Right ventricle myocardium superior (tissue), 1 donor: ENCODE results near the gene POT1. TPM values are rescaled to one million over a fixed set of nuclear protein-coding genes. Genes with fewer than 3 reads are reported as not detected.

ENCODE experiments used
- ATAC-seq: fragments of 200-7000 bp; cut with Tn5 transposase; one replicate; pipeline ENCODE4 v1.9.1; 2020; ENCODE audit warnings: mild to moderate bottlenecking; ENCODE audit not compliant: poor library complexity
- DNase-seq: peaks from one replicate; pipeline ENCODE4 v3.0.0-alpha.2; 2020
- intact Hi-C: fragments of 100-400 bp; cut with DNase I; formaldehyde crosslinking; loops from one replicate; pipeline ENCODE4 v1.11.2; 2022
- total RNA-seq: library from RNA; stranded (reverse); fragmentation: NEBNext Ultra II Directional; extraction: Animal tissue kit (Norgen Biotek cat#: 25700); gene quantifications from one replicate; pipeline ENCODE4 v1.2.1, GENCODE V29; 2021
- donor health status: DM: no; HTN: yes; CAD: no; lungs with severe emphysema.

Gene POT1
- total RNA-seq, 1 donor from 2014 or later = 13.4 TPM

DNA sequence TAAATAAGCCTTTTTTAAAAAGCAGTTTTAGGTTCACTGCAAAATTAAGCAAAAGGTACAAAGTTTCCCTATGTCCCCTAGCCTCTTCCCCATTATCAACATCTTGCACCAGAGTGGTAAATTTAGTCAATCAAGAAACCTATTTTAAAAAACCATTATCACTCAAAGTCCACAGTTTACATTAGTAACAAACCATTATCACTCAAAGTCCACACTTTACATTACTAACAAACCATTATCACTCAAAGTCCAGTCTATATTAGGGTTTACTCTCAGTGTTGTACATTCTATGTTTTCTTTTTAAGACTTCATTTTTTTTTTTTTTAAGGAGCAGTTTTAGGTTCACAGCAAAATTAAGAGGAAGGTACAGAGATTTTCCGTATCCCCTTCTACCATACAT, 89.9 kb downstream of the POT1 start:
- intact Hi-C loops = no loop called here
- no peak for DNase-seq
- no peak for ATAC-seq

GRCh38 chr7:124836173-124836572, 93.5 kb downstream of the POT1 start:
- intact Hi-C loops = no loop called here
- ATAC-seq = no peak
- DNase-seq = no peak

DNA sequence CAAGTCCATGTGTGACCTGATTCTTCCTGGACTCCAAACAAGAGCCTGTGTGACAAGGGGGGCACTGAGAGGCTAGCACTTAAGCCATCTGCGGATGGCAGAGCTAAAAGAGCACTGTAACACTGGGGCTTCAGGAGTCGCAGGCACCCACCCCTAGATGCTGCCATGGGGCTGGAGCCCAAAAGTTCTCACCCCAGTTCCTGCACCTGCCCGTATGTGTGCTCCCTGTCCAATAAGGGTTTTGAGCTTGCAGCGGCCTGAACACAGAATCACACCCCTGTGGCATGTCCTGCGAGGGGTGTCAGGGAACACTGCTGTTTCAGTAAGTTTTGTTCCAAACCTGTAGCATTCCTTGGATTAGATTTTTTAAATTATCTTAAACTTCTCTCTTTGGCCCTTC, 110.8 kb downstream of the POT1 start:
- ATAC-seq (no peak), DNase-seq (no peak)

GRCh38 chr7:124813994-124814798, 115.4 kb downstream of the POT1 start:
- ATAC-seq = no peak
- intact Hi-C loops = no loop called here
- no peak for DNase-seq

More for the DNA sequence above, 110.8 kb downstream of the POT1 start:
- intact Hi-C loops = no loop called here

DNA sequence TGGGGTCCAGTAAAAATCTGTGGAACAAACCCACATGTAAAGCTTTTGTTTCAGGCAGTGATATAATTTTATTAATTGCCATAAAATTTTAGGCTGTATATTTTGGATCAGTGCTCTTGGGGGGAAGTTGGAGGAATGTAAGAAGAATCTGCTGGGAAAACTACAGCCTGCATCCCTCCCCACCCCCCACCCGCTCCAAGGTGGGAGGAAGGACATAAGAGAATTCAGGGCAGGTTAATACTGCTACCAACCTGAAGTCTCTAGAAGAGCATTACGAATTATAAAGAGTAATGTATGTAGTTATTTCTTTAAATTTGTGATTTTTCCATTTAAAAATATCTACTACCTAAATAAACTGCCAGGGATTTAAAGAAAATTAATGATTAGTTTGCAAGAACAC, 116.9 kb downstream of the POT1 start:
- intact Hi-C loops = no loop called here
- no peak for DNase-seq
- ATAC-seq = no peak

DNA sequence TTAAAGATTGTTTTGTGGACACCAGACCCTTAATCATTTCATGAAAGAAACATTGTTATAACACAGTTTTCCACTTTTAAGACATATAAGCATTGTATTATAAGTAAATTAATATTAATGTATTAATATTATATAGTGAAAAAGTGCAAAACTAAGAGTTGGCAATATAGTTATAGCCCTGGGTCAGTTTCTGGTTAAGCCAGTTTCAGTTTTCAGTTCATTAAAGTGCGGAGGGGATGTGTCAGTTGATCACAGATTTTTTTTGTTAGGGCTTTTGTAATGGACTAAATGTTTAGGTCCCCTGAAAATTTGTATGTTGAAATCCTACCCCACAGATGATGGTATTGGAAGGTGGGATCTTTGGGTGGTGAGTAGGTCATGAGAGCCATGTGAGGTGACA, 118.3 kb downstream of the POT1 start:
- DNase-seq (no peak), ATAC-seq (no peak)
- intact Hi-C loops = no loop called here

- intact Hi-C loops = no loop called here
- DNase-seq (no peak), ATAC-seq (no peak)
Measured at GRCh38 chr7:124810605-124811004, 119.0 kb downstream of the POT1 start.

GRCh38 chr7:124808206-124808605, 121.4 kb downstream of the POT1 start:
- DNase-seq (no peak), ATAC-seq (no peak)
- intact Hi-C loops = no loop called here

GRCh38 chr7:124801330-124801895, 128.2 kb downstream of the POT1 start:
- ATAC-seq (no peak), DNase-seq (no peak)
- intact Hi-C loops = no loop called here

- intact Hi-C loops = no loop called here
- ATAC-seq (no peak), DNase-seq (no peak)
Measured at GRCh38 chr7:124800386-124800785, 129.2 kb downstream of the POT1 start.

- DNase-seq (no peak), ATAC-seq (no peak)
- intact Hi-C loops = no loop called here
Measured at GRCh38 chr7:124799448-124799847, 130.2 kb downstream of the POT1 start.

DNA sequence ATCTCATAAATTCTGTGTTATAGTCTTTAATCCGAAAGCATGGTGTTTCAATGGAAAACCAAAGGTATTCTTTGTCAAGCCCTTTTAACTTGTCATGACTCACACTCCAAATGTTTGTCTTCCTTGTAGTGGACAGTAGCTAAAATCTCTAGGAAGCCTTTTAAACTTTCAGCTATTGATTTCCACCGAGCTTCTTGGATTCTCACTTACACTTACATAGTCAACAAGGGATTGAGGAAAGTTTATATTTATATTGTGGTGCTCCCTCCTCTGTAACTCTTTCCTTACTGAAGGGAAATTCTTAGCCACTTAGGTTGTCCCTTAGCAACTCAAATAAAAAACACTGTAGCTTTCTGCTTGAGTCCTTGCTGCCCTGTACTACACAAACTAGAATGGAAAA, 132.9 kb downstream of the POT1 start:
- intact Hi-C loops = no loop called here
- ATAC-seq = no peak
- DNase-seq = no peak

DNA sequence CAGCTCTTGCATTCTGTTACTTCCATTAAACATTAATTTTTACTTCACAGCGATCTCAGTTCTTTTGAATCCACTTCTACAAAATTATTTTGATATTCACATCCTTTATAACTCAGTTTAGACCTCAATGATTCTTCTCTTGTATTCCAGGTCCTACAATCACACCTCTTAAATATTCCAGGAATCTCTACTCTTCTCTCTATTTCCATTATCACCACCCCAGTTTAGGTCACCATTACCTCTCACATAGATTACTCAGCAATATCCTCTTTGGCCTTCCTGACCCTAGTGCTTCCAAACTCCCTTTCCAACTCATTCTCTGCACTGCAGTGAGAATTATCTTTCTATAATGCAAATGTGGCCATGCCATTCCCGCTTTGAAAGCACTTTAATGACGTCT, 136.9 kb downstream of the POT1 start:
- no peak for DNase-seq
- intact Hi-C loops = no loop called here
- no peak for ATAC-seq

DNA sequence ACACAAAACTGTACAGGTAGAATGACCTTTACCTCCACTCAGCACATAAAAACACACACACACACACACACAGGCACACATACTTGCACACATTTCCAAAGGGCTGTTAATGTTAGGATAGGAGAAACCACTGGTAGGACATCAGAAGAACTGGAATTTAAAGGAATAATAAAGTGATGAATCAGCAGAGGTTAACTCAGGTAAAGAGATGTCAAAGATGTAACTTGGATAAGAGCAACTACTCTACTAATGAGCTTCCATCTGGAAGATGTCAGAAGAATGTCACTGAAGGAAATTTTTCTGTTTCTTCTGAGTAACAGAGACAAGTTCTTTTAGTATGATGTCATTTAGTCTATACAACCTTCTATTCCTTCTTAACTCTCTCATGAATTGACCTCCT, 137.6 kb downstream of the POT1 start:
- intact Hi-C loops = no loop called here
- ATAC-seq (no peak), DNase-seq (no peak)

DNA sequence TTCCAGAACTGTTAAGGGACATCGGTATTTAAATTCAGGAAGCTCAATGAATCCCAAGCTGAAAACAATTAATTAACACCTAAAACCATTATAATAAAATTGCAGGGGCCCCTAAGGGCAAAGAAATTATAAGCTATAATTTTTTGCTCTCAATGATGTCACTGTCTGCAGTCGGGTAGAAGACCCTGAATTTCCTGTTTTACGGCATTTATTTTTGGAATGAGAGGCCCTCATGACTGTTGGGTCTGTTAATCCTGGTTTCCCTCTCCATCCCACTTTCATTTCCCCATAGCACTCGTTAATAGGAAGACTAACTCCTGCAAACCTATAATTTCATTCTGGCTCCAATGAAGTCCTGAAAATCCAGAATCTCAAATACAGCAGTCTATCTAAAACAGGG, 138.2 kb downstream of the POT1 start:
- ATAC-seq = no peak
- intact Hi-C loops = no loop called here
- no peak for DNase-seq

GRCh38 chr7:124790645-124791044, 139.0 kb downstream of the POT1 start:
- DNase-seq (no peak), ATAC-seq (no peak)
- intact Hi-C loops = no loop called here

DNA sequence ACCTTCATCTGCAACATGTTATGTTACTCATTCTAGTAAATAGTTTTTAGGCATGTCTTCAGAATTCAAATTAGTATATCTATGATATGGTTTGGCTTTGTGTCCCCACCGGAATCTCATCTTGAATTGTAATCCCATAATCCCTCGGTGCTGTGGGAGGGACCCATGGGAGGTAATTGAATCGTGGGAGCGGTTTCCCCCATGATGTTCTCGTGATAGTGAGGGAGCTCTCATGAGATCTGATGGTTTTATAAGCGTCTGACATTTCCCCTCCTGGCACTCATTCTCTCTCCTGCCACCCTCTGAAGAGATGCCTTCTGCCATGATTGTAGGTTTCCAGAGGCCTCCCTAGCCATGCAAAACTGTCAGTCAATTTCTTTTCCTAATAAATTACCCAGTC, 143.6 kb downstream of the POT1 start:
- intact Hi-C loops = loop anchor here (5.0 kb wide), 2 partner anchors 619 to 634 kb away; no protein-coding TSS in a partner anchor
- no peak for DNase-seq
- ATAC-seq = no peak

DNA sequence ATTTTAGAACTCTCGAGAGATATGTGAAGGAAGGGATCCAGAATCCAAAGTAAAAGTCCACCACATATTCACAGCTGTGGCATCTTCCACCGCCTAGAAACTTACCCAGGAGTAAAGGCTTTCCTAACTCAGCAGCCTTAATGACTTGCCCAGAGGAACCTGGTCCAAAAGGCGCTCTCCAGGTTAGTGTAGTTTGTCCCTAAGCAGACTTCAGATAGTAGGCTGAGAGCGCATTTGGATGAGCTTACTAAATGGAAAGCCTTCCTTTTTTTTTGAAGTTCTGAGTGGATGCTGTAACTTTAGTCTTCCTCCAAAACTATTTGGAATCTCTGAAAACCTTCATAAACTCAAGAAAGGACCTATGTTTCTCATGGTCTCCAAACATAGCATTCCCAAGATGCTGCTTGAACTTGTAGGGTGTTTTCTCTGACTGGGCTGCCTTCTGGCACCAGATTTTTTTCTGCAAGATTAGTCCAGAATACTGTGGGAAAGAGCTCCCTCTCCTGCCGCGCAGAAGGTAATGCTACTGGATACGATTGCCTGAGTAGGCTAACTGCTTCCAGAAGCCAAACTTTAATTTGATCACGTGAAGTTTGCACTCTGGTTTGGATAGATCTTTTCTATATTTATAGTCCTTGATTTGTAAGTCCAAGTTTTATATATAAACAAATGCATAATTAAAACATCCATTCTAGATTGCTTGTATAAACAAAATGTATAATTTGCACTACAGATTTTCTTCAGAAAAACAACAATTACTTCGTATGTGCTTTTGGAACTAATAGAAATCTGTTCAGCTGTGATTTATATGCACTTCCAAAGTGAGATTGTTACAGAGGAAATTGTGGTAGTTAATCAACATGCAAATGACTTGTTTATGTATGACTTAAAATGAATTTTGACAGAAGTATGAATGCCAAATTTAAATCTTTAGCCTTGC, 144.5 kb downstream of the POT1 start:
- DNase-seq (no peak), ATAC-seq (peak; percentile 88)
- intact Hi-C loops = loop anchor here (5.0 kb wide), 2 partner anchors 618 to 633 kb away; no protein-coding TSS in a partner anchor

DNA sequence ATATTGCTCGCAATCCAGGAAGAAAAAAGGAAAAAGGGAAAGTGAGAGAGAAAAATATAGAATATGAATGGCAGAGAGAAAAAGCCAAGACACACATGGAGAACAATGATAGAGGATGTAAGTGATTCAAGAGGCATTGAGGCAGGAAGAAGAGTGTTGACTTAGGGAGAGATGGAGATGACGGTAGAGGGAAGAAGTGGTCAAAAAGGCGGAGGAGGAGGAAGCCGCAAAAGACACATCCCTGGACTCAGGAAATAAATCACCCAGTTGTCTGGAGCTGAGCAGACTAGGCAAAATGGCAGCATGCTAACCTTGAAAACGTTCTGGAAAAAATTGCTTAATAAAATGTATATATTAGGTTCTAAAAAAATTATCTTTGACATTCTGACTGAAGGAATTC, 146.4 kb downstream of the POT1 start:
- ATAC-seq = no peak
- DNase-seq = no peak
- intact Hi-C loops = no loop called here
